Suprapubic skin (tissue), 4 donors: ENCODE data around the gene TGM3.

Experiments
- EP300 ChIP-seq: sonication (generic); formaldehyde crosslinking; IDR thresholded peaks from one replicate; pipeline ENCODE4 v1.6.1; 2017; ENCODE audit warnings: antibody characterized with exemption
- POLR2A ChIP-seq, 2 donors: fragments of 450-650 bp; IDR thresholded peaks; one replicate each; pipeline ENCODE4 v1.6.1; 2017; ENCODE audit warnings: antibody characterized with exemption in 2 of 2, mild to moderate bottlenecking in 2 of 2, moderate library complexity in 2 of 2
- POLR2AphosphoS5 ChIP-seq, 3 donors: sonication (generic); formaldehyde crosslinking; IDR thresholded peaks; one replicate each; pipeline ENCODE4 v1.6.1; 2017; ENCODE audit warnings: antibody characterized with exemption in 3 of 3
- TF ChIP-seq, protein P1 (sequence below), 2 donors: fragments of 200-600 bp in 1 of 2; fragments of 450-650 bp in 1 of 2; sonication (generic) in 1 of 2; IDR thresholded peaks; one replicate each; pipeline ENCODE4 v1.5.1; 2016 to 2019; ENCODE audit warnings: antibody characterized with exemption in 2 of 2, mild to moderate bottlenecking in 1 of 2, moderate library complexity in 1 of 2

GRCh38 chr20:2261629-2262028, 34.2 kb upstream of the TGM3 start:
- TF ChIP-seq, protein P1, sequence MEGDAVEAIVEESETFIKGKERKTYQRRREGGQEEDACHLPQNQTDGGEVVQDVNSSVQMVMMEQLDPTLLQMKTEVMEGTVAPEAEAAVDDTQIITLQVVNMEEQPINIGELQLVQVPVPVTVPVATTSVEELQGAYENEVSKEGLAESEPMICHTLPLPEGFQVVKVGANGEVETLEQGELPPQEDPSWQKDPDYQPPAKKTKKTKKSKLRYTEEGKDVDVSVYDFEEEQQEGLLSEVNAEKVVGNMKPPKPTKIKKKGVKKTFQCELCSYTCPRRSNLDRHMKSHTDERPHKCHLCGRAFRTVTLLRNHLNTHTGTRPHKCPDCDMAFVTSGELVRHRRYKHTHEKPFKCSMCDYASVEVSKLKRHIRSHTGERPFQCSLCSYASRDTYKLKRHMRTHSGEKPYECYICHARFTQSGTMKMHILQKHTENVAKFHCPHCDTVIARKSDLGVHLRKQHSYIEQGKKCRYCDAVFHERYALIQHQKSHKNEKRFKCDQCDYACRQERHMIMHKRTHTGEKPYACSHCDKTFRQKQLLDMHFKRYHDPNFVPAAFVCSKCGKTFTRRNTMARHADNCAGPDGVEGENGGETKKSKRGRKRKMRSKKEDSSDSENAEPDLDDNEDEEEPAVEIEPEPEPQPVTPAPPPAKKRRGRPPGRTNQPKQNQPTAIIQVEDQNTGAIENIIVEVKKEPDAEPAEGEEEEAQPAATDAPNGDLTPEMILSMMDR (IDR thresholded peaks at IDR 0.05), result no peak
- TF ChIP-seq EP300 (no peak), POLR2A (IDR thresholded peaks at IDR 0.05) (no peak), POLR2AphosphoS5 (IDR thresholded peaks at IDR 0.05) (no peak)
